CD8-positive, alpha-beta memory T cell (primary cell): ENCODE data around the gene SCYGR1. TPM values are rescaled to one million over a fixed set of nuclear protein-coding genes. Genes with fewer than 3 reads are reported as not detected.

Experiments
- CTCF ChIA-PET: fragments of 350-600 bp; sonication (Branson Sonifier 250); formaldehyde crosslinking; loops from one replicate; lab custom pipeline; 2021; ENCODE audit warnings: antibody characterized with exemption; lab: Charles Lee
- POLR2A ChIA-PET: fragments of 350-600 bp; sonication (Branson Sonifier 250); formaldehyde crosslinking; loops from one replicate; lab custom pipeline; 2021; ENCODE audit warnings: antibody characterized with exemption; lab: Charles Lee
- DNase-seq, 5 donors: peaks; one replicate each; pipeline versions ENCODE4 v3.0.0 to v3.0.0-alpha.2; 2020 to 2022; ENCODE audit warnings: mixed read lengths in 1 of 5
- H3K27ac ChIP-seq: one replicate; pipeline ENCODE4 v1.7.0; 2013; ENCODE audit warnings: low read depth, mild to moderate bottlenecking, low read length, moderate library complexity
- H3K27me3 ChIP-seq: 2 replicates; pipeline ENCODE4 v1.7.0; 2013; ENCODE audit warnings: low read length, mild to moderate bottlenecking; ENCODE audit not compliant: insufficient read depth, poor library complexity, severe bottlenecking
- H3K36me3 ChIP-seq: 2 replicates; pipeline ENCODE4 v1.7.0; 2013; ENCODE audit warnings: mild to moderate bottlenecking, low read length, moderate library complexity; ENCODE audit not compliant: insufficient read depth
- H3K4me1 ChIP-seq: 2 replicates; pipeline ENCODE4 v1.7.0; 2013; ENCODE audit warnings: mild to moderate bottlenecking, low read length, moderate library complexity; ENCODE audit not compliant: insufficient read depth
- H3K4me3 ChIP-seq: 2 replicates; pipeline ENCODE4 v1.7.0; 2013; ENCODE audit warnings: mild to moderate bottlenecking, low read length
- H3K9me3 ChIP-seq: 2 replicates; pipeline ENCODE4 v1.7.0; 2013; ENCODE audit warnings: mild to moderate bottlenecking, low read length
- H3K27ac Mint-ChIP-seq, 8 donors: one replicate each; pipeline ENCODE4 v1.8.0; 2020 to 2021; ENCODE audit warnings: mixed read lengths in 8 of 8, mild to moderate bottlenecking in 6 of 8, inconsistent platforms in 3 of 8, moderate library complexity in 3 of 8
- H3K27me3 Mint-ChIP-seq, 2 donors: one replicate each; pipeline ENCODE4 v1.8.0; 2020 to 2021; ENCODE audit warnings: mixed read lengths in 2 of 2, mild to moderate bottlenecking in 1 of 2, moderate library complexity in 1 of 2
- H3K36me3 Mint-ChIP-seq, 3 donors: one replicate each; pipeline ENCODE4 v1.8.0; 2020 to 2021; ENCODE audit warnings: mixed read lengths in 3 of 3, inconsistent platforms in 1 of 3, mild to moderate bottlenecking in 1 of 3
- H3K4me1 Mint-ChIP-seq, 3 donors: one replicate each; pipeline ENCODE4 v1.8.0; 2020 to 2021; ENCODE audit warnings: mixed read lengths in 3 of 3, inconsistent platforms in 1 of 3, mild to moderate bottlenecking in 1 of 3
- H3K4me3 Mint-ChIP-seq, 7 donors: one replicate each; pipeline ENCODE4 v1.8.0; 2020 to 2021; ENCODE audit warnings: mixed read lengths in 7 of 7, mild to moderate bottlenecking in 6 of 7, moderate library complexity in 4 of 7, inconsistent platforms in 2 of 7
- H3K9me3 Mint-ChIP-seq, 5 donors: one replicate each; pipeline ENCODE4 v1.8.0; 2020 to 2022; ENCODE audit warnings: mixed read lengths in 5 of 5, mild to moderate bottlenecking in 3 of 5, moderate library complexity in 2 of 5, inconsistent platforms in 1 of 5
- polyA plus RNA-seq: library from polyadenylated mRNA; unstranded; fragments of 300-500 nt; fragmentation: Illumina TruSeq; gene quantifications from one replicate; pipeline ENCODE4 v1.2.3, GENCODE V29; 2021
- total RNA-seq, 2 experiments: library from RNA; stranded (reverse); gene quantifications; one replicate each; pipeline ENCODE4 v1.2.3, GENCODE V29; 2021

The SCYGR1 gene
- total and polyA plus RNA-seq, 3 experiments from 2014 or later, result not detected

GRCh38 chr2:227407591-227408151, 19.9 kb upstream of the SCYGR1 start:
- no peak for DNase-seq
- Histone ChIP-seq H3K27ac (no peak overlapping the region), H3K9me3 (no peaks in the 10 kb centered on the region), H3K4me1 (peaks cover 7% of the 10 kb centered on the region), H3K4me3 (no peak overlapping the region), H3K36me3 (no peaks in the 10 kb centered on the region), H3K27me3 (no peaks in the 10 kb centered on the region)
- peaks cover 0 to 2% of the 10 kb centered on the region in 2 donors for H3K27me3 Mint-ChIP-seq
- peak overlapping the region in 1 of 8 donors; percentile 60 for H3K27ac Mint-ChIP-seq
- peaks cover 20 to 28% (median 21%) of the 10 kb centered on the region in 3 donors for H3K4me1 Mint-ChIP-seq
- no peaks in the 10 kb centered on the region for H3K36me3 Mint-ChIP-seq
- CTCF ChIA-PET, result no interaction called here
- POLR2A ChIA-PET, result no interaction called here
- no peaks in the 10 kb centered on the region for H3K9me3 Mint-ChIP-seq
- H3K4me3 Mint-ChIP-seq, result no peak overlapping the region

- CTCF ChIA-PET, result interaction anchor here (1.4 to 1.6 kb wide), 2 partner anchors 20 to 359 kb away, joined by 3 to 5 read pairs; no protein-coding TSS in a partner anchor
- Mint-ChIP-seq H3K27ac (peak overlapping the region in 2 of 8 donors; percentile 14 to 80), H3K9me3 (no peaks in the 10 kb centered on the region), H3K4me1 (peaks cover 11 to 18% (median 15%) of the 10 kb centered on the region in 3 donors), H3K36me3 (no peaks in the 10 kb centered on the region), H3K4me3 (no peak overlapping the region), H3K27me3 (peaks cover 2 to 9% of the 10 kb centered on the region in 2 donors)
- Histone ChIP-seq H3K27ac (no peak overlapping the region), H3K4me3 (no peak overlapping the region), H3K27me3 (no peaks in the 10 kb centered on the region), H3K9me3 (no peaks in the 10 kb centered on the region), H3K36me3 (no peaks in the 10 kb centered on the region), H3K4me1 (peaks cover 7% of the 10 kb centered on the region)
- POLR2A ChIA-PET, result no interaction called here
- DNase-seq, result no peak
Measured at GRCh38 chr2:227406177-227407031, 18.7 kb upstream of the SCYGR1 start.

GRCh38 chr2:227404585-227405271, 17.0 kb upstream of the SCYGR1 start:
- H3K27ac ChIP-seq, result no peak overlapping the region

GRCh38 chr2:227402959-227403358, 15.2 kb upstream of the SCYGR1 start:
- Histone ChIP-seq H3K36me3 (no peaks in the 10 kb centered on the region), H3K27ac (no peak overlapping the region), H3K4me3 (no peak overlapping the region), H3K9me3 (no peaks in the 10 kb centered on the region), H3K27me3 (no peaks in the 10 kb centered on the region), H3K4me1 (peaks cover 7% of the 10 kb centered on the region)
- Mint-ChIP-seq H3K4me1 (peaks cover 5 to 13% (median 10%) of the 10 kb centered on the region in 3 donors), H3K27ac (no peak overlapping the region), H3K4me3 (no peak overlapping the region), H3K27me3 (peaks cover 8 to 9% of the 10 kb centered on the region in 2 donors), H3K9me3 (no peaks in the 10 kb centered on the region), H3K36me3 (no peaks in the 10 kb centered on the region)
- CTCF ChIA-PET, result no interaction called here
- POLR2A ChIA-PET, result no interaction called here
- no peak for DNase-seq

More at GRCh38 chr2:227404585-227405271, 17.0 kb upstream of the SCYGR1 start:
- Histone ChIP-seq H3K27me3 (no peaks in the 10 kb centered on the region), H3K4me3 (no peak overlapping the region), H3K36me3 (no peaks in the 10 kb centered on the region), H3K4me1 (peaks cover 7% of the 10 kb centered on the region), H3K9me3 (no peaks in the 10 kb centered on the region)
- Mint-ChIP-seq H3K36me3 (no peaks in the 10 kb centered on the region), H3K27me3 (peaks cover 8 to 9% of the 10 kb centered on the region in 2 donors), H3K9me3 (no peaks in the 10 kb centered on the region), H3K27ac (no peak overlapping the region), H3K4me3 (no peak overlapping the region), H3K4me1 (peaks cover 5 to 11% (median 10%) of the 10 kb centered on the region in 3 donors)
- CTCF ChIA-PET, result no interaction called here
- POLR2A ChIA-PET, result no interaction called here
- peak in 1 of 5 donors; percentile 75 for DNase-seq

- no peaks in the 10 kb centered on the region for H3K9me3 ChIP-seq
- no peak overlapping the region for H3K4me3 ChIP-seq
- POLR2A ChIA-PET, result no interaction called here
Measured at GRCh38 chr2:227402321-227402720, 14.6 kb upstream of the SCYGR1 start.

GRCh38 chr2:227401550-227401949, 13.8 kb upstream of the SCYGR1 start:
- Histone ChIP-seq H3K27ac (no peak overlapping the region), H3K9me3 (no peaks in the 10 kb centered on the region), H3K27me3 (no peaks in the 10 kb centered on the region), H3K4me3 (no peak overlapping the region), H3K4me1 (peaks cover 7% of the 10 kb centered on the region), H3K36me3 (no peaks in the 10 kb centered on the region)
- Mint-ChIP-seq H3K4me1 (peaks cover 5 to 16% (median 10%) of the 10 kb centered on the region in 3 donors), H3K27ac (peak overlapping the region in 1 of 8 donors; percentile 15), H3K27me3 (peaks cover 8 to 11% of the 10 kb centered on the region in 2 donors), H3K9me3 (no peaks in the 10 kb centered on the region), H3K4me3 (no peak overlapping the region), H3K36me3 (no peaks in the 10 kb centered on the region)
- POLR2A ChIA-PET, result no interaction called here
- DNase-seq, result no peak
- CTCF ChIA-PET, result no interaction called here

More at GRCh38 chr2:227402321-227402720, 14.6 kb upstream of the SCYGR1 start:
- Histone ChIP-seq H3K36me3 (no peaks in the 10 kb centered on the region), H3K27me3 (no peaks in the 10 kb centered on the region), H3K4me1 (peaks cover 7% of the 10 kb centered on the region), H3K27ac (no peak overlapping the region)
- Mint-ChIP-seq H3K4me3 (no peak overlapping the region), H3K27ac (peak overlapping the region in 1 of 8 donors; percentile 26), H3K4me1 (peaks cover 5 to 19% (median 10%) of the 10 kb centered on the region in 3 donors), H3K9me3 (no peaks in the 10 kb centered on the region), H3K27me3 (peaks cover 8 to 9% of the 10 kb centered on the region in 2 donors), H3K36me3 (no peaks in the 10 kb centered on the region)
- CTCF ChIA-PET, result no interaction called here
- DNase-seq, result no peak

- peak overlapping the region in 1 of 8 donors; percentile 30 for H3K27ac Mint-ChIP-seq
- CTCF ChIA-PET, result no interaction called here
Measured at GRCh38 chr2:227398684-227399670, 11.2 kb upstream of the SCYGR1 start.

More at GRCh38 chr2:227398684-227399670, 11.2 kb upstream of the SCYGR1 start:
- Mint-ChIP-seq H3K4me1 (peaks cover 0 to 8% (median 0%) of the 10 kb centered on the region in 3 donors), H3K4me3 (no peak overlapping the region), H3K27me3 (peaks cover 8 to 11% of the 10 kb centered on the region in 2 donors), H3K9me3 (no peaks in the 10 kb centered on the region), H3K36me3 (no peaks in the 10 kb centered on the region)
- no peak overlapping the region for H3K27ac ChIP-seq
- H3K4me1 ChIP-seq, result no peaks in the 10 kb centered on the region
- no peak overlapping the region for H3K4me3 ChIP-seq
- no peak for DNase-seq
- H3K9me3 ChIP-seq, result no peaks in the 10 kb centered on the region
- POLR2A ChIA-PET, result interaction anchor here (0.6 kb wide), 1 partner anchor 13 kb away, joined by 3 read pairs; no protein-coding TSS in a partner anchor
- H3K36me3 ChIP-seq, result no peaks in the 10 kb centered on the region
- H3K27me3 ChIP-seq, result no peaks in the 10 kb centered on the region
